NCI-H1417 treated with DMSO at 0.1 percent for 48 hours (cell line): ENCODE data around the gene TNS3.

Experiments
- DNase-seq: peaks from one replicate; lab custom pipeline; 2025; lab: John Stamatoyannopoulos, UW

Gene TNS3

DNA sequence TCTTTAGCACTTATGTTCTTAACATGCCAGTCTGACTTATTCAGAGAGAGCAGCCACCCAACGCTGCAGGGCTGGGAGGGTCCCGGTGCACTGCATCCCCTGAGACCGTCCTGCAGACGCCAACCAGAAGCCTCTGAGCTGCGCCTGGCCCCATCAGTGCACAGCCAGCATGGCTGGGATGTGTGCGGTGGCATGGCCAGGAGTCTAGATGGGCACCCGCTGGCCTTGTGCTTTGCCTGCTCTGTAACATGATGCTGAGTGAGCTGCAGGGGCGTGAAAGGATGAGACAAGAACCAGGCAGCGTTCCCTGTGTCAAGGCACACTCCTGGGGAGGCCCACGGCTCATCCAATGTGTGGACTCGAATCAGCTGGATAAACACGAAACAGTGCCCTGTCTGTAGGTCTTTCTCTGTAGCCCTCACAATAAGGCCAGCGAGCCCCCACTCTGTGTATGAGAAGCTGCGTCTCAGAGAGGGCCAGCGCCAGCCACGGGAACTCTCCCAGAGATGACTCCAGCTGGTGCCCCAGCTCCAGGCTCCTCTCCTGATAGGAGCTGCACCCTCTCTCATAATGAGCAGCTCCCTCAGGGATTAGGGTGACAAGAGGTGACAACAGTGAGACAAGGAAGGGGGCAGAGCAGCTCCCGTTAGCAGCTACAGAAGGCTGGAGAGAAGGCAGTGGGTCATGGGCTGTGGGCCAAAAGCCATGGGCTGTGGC is 96.8 kb downstream of the TNS3 start:
- no peak for DNase-seq

GRCh38 chr7:47484457-47484856 is 97.5 kb downstream of the TNS3 start:
- DNase-seq: no peak

GRCh38 chr7:47483604-47484273 is 98.2 kb downstream of the TNS3 start:
- no peak for DNase-seq

GRCh38 chr7:47482013-47482875 is 99.7 kb downstream of the TNS3 start:
- DNase-seq: no peak

- DNase-seq: no peak
These were observed 100.3 kb downstream of the TNS3 start for GRCh38 chr7:47481541-47482012.

DNA sequence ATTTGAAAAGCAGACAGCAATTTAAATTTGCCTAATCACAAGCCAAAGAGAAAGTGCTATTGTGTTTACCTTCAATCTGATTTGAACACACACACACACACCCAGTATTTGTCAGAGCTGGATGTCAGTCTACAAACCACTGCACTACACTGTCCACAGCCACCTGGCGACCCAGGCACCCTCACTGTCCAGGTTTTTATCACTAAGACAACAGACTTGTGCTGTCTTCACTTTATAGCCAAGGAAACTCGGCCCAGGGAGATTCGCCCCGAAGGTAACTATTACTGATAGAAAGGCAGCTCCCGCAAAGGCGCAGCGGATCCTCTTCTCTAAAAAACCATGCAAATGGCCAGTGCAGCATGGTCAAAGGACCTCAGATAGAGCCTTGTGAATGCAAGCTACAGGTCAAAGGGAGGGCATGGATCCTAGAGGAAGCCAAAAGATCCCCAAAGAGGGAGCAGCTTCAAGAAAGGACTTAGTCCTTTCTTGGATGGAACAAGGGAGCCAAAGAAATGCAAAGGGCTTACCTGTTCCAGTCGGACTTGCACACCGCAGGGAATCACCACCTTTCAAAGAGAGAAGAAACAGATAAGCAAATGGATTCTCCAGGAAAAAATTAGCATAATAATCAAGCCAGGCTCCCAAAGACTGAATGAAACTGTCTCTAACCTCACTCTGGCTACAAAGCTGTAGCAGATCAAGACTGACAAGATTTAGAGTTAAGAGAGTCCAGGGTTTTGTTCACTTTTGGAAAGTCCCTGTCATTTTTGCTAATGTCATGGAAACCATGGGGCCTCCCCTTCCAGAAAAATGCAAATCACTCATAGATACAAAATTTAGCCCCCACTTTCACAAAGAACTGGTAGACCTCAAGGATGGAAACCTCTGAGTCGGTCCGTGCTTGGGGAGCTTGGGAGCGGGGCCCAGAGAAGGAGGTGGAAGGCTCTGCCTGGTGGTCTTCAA is 101.1 kb downstream of the TNS3 start:
- no peak for DNase-seq

- DNase-seq: no peak
These were observed 101.9 kb downstream of the TNS3 start for GRCh38 chr7:47479821-47480575.

GRCh38 chr7:47478926-47479711 is 102.8 kb downstream of the TNS3 start:
- DNase-seq: no peak

- DNase-seq: no peak
These were observed 103.9 kb downstream of the TNS3 start for GRCh38 chr7:47478017-47478344.

GRCh38 chr7:47477191-47478016 is 104.5 kb downstream of the TNS3 start:
- no peak for DNase-seq

GRCh38 chr7:47475880-47476227 is 106.1 kb downstream of the TNS3 start:
- DNase-seq: no peak

GRCh38 chr7:47474937-47475879 is 106.7 kb downstream of the TNS3 start:
- DNase-seq: no peak

- no peak for DNase-seq
These were observed 107.5 kb downstream of the TNS3 start for GRCh38 chr7:47474211-47474936.

DNA sequence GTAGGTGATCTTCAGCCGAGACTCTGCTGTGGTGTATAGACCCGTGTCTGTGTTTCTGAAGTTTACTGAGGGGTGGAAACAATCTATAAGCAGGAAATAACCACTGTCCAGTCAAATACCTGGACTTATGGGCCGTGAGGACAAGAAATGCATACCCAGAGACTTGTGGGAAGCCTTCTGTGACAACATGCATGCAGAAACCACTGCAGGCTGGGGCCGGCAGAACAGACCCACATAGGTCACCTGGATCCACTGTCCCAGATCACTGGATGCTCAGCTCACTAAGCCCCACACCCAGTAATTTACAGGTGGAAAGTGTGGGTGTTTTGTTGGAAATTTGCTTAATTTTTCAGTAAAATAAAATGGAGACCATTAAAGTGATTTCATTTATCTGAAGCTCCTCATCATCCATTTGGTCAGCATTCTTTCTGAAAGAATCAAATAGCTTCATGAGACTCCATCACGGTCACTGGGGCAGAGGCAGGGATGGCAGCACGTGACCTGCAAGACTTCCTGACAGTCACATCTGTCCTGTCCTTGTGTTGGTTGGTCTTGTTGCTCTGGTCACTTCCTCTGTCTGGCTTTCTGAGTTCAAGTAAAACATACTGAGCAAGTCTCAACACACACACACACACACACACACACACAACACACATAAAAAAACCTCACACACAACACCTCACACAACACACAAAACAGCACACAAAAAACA is 108.3 kb downstream of the TNS3 start:
- no peak for DNase-seq

DNA sequence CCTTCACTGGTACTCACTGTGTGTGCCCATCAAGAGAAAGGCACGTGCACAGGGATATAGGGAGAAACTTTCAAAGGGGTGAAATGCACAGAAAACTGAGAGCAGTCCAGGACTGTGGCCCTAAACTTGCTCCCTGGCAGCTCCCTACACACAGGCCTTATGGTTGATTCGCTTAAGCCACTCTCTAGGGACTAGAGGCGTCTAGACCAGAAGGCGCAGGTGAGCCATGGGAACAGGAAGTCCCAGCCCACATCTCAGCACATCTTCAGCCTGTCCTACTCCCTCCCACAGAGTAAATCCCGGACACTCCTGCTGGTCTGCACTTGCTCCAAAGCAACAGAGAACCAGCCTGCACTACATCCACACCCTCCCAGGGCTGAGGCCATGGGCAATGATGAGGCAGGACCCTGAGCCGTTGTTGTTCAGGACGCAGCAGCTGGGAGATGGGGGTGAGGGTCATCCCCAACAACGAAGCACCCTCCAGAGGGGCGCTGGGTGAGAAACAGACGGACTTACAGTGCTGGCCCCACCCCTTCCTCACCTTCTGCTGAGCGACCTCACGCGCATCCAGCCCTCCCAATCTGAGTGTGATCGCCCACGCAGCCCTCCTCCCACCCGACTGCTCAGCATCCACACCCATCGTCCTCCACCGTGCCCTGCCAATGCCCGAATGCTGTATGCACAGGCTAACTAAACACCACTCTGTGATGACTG is 109.3 kb downstream of the TNS3 start:
- DNase-seq: no peak

GRCh38 chr7:47471831-47472230 is 110.1 kb downstream of the TNS3 start:
- DNase-seq: no peak
